Heart left ventricle (tissue), 16 donors: Measurements from ENCODE around the gene PTP4A1. TPM values are rescaled to one million over a fixed set of nuclear protein-coding genes. Genes with fewer than 3 reads are reported as not detected.

Source experiments
- ATAC-seq, 4 donors: fragments of 200-7000 bp; cut with Tn5 transposase; one replicate each; pipeline ENCODE4 v1.9.1; 2020 to 2022; ENCODE audit warnings: moderate library complexity in 4 of 4, mild to moderate bottlenecking in 3 of 4, moderate number of reproducible peaks in 1 of 4
- DNase-seq, 5 donors: peaks; one replicate each; pipeline ENCODE4 v3.0.0-alpha.2; 2020
- H3K27ac ChIP-seq, 12 donors: fragments of 200-600 bp; sonication (generic) in 4 of 12; one replicate each; pipeline versions ENCODE4 v1.5.0 to v1.8.0; 2016 to 2022; ENCODE audit warnings: mild to moderate bottlenecking in 2 of 12
- H3K27me3 ChIP-seq, 9 donors: fragments of 200-600 bp; sonication (generic) in 2 of 9; one replicate each; pipeline versions ENCODE4 v1.5.1 to v1.8.0; 2016 to 2022; ENCODE audit warnings: mild to moderate bottlenecking in 3 of 9
- H3K36me3 ChIP-seq, 9 donors: fragments of 200-600 bp; sonication (generic) in 2 of 9; one replicate each; pipeline versions ENCODE4 v1.5.0 to v1.8.0; 2018 to 2022; ENCODE audit warnings: mild to moderate bottlenecking in 2 of 9
- H3K4me1 ChIP-seq, 12 donors: fragments of 200-600 bp; sonication (generic) in 4 of 12; one replicate each; pipeline versions ENCODE4 v1.5.0 to v1.8.0; 2016 to 2022; ENCODE audit warnings: mild to moderate bottlenecking in 3 of 12
- H3K4me3 ChIP-seq, 12 donors: fragments of 200-600 bp; sonication (generic) in 4 of 12; one replicate each; pipeline versions ENCODE4 v1.5.0 to v1.8.0; 2017 to 2022; ENCODE audit warnings: mild to moderate bottlenecking in 9 of 12, moderate library complexity in 4 of 12
- H3K9me3 ChIP-seq, 12 donors: fragments of 200-600 bp; sonication (generic) in 4 of 12; one replicate each; pipeline versions ENCODE4 v1.5.0 to v1.8.0; 2016 to 2022; ENCODE audit warnings: mild to moderate bottlenecking in 1 of 12
- CTCF ChIP-seq, 12 donors: fragments of 200-600 bp; sonication (generic) in 4 of 12; IDR thresholded peaks; one replicate each; pipeline versions ENCODE4 v1.5.0 to v1.8.0; 2018 to 2022; ENCODE audit warnings: antibody characterized with exemption in 12 of 12, mild to moderate bottlenecking in 5 of 12
- POLR2A ChIP-seq, 2 donors: fragments of 450-650 bp; IDR thresholded peaks; one replicate each; pipeline ENCODE4 v1.6.1; 2017; ENCODE audit warnings: antibody characterized with exemption in 2 of 2, mild to moderate bottlenecking in 2 of 2, moderate library complexity in 2 of 2
- WGBS, 4 donors: extraction: QIAGEN DNeasy Blood & Tissue Kit in 2 of 4; methylation state at CpG; one replicate each; pipeline versions ENCODE4 v1.1.5 to v1.1.7; 2013 to 2018; 5-methylcytosine and 5-hydroxymethylcytosine counted together
- intact Hi-C, 10 donors: fragments of 100-400 bp; cut with DNase I; formaldehyde crosslinking; loops; one replicate each; pipeline versions ENCODE4 v1.11.1 to v1.14.2; 2022
- polyA plus RNA-seq, 2 donors: library from polyadenylated mRNA; stranded (reverse); fragments of 200-250 nt; gene quantifications; one replicate each; pipeline ENCODE4 v1.2.3, GENCODE V29; 2013
- total RNA-seq, 9 donors: library from RNA; depleted of rRNA in 2 of 9; stranded (reverse); fragments of >200 nt in 2 of 9; fragmentation: NEBNext Ultra II Directional in 3 of 9; extraction: Animal tissue kit (Norgen Biotek cat#: 25700) in 3 of 9; gene quantifications; one replicate each; pipeline versions ENCODE4 v1.1.0 to v1.2.4, GENCODE V29; 2016 to 2023
- donor health status: ischemic (EF 13 %, LVEDD 7.1; RV severe dilation, severe dysfunction).
- donor health status: healthy with polysubstance abuse.
- donor health status: DM: no; HTN: yes; CAD: no.
- donor health status: DM: no; HTN: no; CAD: no.
- donor health status: ischemic (EF 25% LVEDD 6.9; RV normal size, moderate dysfunction).
- donor health status: ischemic (EF 25% LVEDD 5.7; RV mildly dilated, moderate dysfunction).
- donor health status: healthy.
- donor health status: DM: yes; HTN: yes; CAD: no.
- donor health status: ischemic (EF 35%, LVEDD 5.7; RV mildly dilated, moderate dysfunction).
- donor health status: nonischemic (EF 11% LVEDD 7.7; RV severe dilation, severe dysfunction).
- donor health status: DM: yes; HTN: yes; CAD: no.
- donor health status: PGD.
- donor health status: ischemic (EF 29% LVEDD 5.4; RV normal size, mild dysfunction).
- donor health status: nonischemic (EF 23%, LVEDD 6.1; RV moderate dilation, normal function).

PTP4A1 gene
- total and polyA plus RNA-seq, 11 donors, result 6.3 to 73.5 (median 40.6) TPM

GRCh38 chr6:63573076-63573898 lies 1.0 kb downstream of the PTP4A1 start:
- peak; percentile 57 to 69 (median 60) for ATAC-seq
- Histone ChIP-seq H3K27me3 (no peaks in the 10 kb centered on the region), H3K36me3 (peaks cover 0 to 22% (median 20%) of the 10 kb centered on the region in 9 donors), H3K4me3 (peak overlapping the region; percentile 76 to 96 (median 92)), H3K27ac (peak overlapping the region; percentile 96 to 100 (median 99)), H3K9me3 (no peaks in the 10 kb centered on the region), H3K4me1 (peaks cover 0 to 40% (median 17%) of the 10 kb centered on the region in 12 donors)
- DNase-seq, result peak; percentile 73 to 87 (median 77)
- 0 to 1% (median 1%) methylated on average over 36 to 86 of the region's 86 CpGs for WGBS, 4 donors
- intact Hi-C loops, result loop anchor here in 8 of 10 donors (2.0 to 10.0 kb wide), 7 partner anchors 62 to 221 kb away; partner anchors contain the start of gene PHF3 (in 7 of the 8)
- TF ChIP-seq POLR2A (IDR thresholded peaks at IDR 0.05), result peak in 1 of 2 donors; percentile 46
- TF ChIP-seq CTCF (IDR thresholded peaks at IDR 0.05), result no peak

GRCh38 chr6:63573899-63574553 lies 1.7 kb downstream of the PTP4A1 start:
- no peaks in the 10 kb centered on the region for H3K9me3 ChIP-seq
- H3K36me3 ChIP-seq, result peaks cover 0 to 30% (median 27%) of the 10 kb centered on the region in 9 donors
- H3K27ac ChIP-seq, result peak overlapping the region; percentile 96 to 100 (median 99)
- TF ChIP-seq CTCF (IDR thresholded peaks at IDR 0.05) (peak in 11 of 12 donors; percentile 19 to 57 (median 41)), POLR2A (IDR thresholded peaks at IDR 0.05) (no peak)
- 17 to 23% (median 19%) methylated on average over 8 to 10 of the region's 10 CpGs for WGBS, 4 donors
- no peak for ATAC-seq
- no peak for DNase-seq
- H3K27me3 ChIP-seq, result no peaks in the 10 kb centered on the region
- H3K4me3 ChIP-seq, result peak overlapping the region; percentile 76 to 96 (median 92)
- intact Hi-C loops, result loop anchor here in 9 of 10 donors (2.0 to 10.0 kb wide), 7 partner anchors 61 to 222 kb away; partner anchors contain the start of gene PHF3 (in 8 of the 9)
- H3K4me1 ChIP-seq, result peaks cover 0 to 40% (median 17%) of the 10 kb centered on the region in 12 donors

DNA sequence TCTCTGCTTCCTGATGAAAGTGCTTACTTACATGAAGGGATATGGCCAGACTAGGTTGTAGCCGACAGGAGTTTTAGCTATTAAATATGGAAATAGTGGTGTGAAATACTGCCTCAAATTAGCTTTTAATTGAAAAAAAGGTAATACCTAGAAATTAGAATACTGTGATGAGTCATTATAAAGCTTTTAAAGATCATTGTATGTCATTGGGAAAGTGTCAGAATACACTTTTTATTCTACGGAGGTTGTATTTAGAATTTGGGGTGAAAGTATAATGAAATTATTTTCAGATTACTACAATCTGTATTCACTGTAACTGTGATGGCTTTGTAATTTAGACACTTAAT lies 2.2 kb downstream of the PTP4A1 start:
- peaks cover 0 to 35% (median 32%) of the 10 kb centered on the region in 9 donors for H3K36me3 ChIP-seq
- H3K4me3 ChIP-seq, result peak overlapping the region in 8 of 12 donors; percentile 78 to 96 (median 92)
- TF ChIP-seq CTCF (IDR thresholded peaks at IDR 0.05) (peak in 1 of 12 donors; percentile 1), POLR2A (IDR thresholded peaks at IDR 0.05) (no peak)
- peak overlapping the region in 8 of 12 donors; percentile 97 to 99 (median 99) for H3K27ac ChIP-seq
- DNase-seq, result no peak
- no peaks in the 10 kb centered on the region for H3K9me3 ChIP-seq
- no peak for ATAC-seq
- 76 to 82% (median 77%) methylated on average over 2 of the region's 2 CpGs for WGBS, 4 donors
- H3K4me1 ChIP-seq, result peaks cover 0 to 40% (median 17%) of the 10 kb centered on the region in 12 donors
- intact Hi-C loops, result loop anchor here in 8 of 10 donors (2.0 to 10.0 kb wide), 6 partner anchors 60 to 222 kb away; partner anchors contain the start of gene PHF3 (in 7 of the 8)
- H3K27me3 ChIP-seq, result no peaks in the 10 kb centered on the region
